ENCODE results near the gene RBM6.
A peak's percentile ranks its signal among the peaks of the same experiment; 100 is the strongest.
"Not testable (repeated sequence)": the region's sequence is repeated elsewhere in the genome, so short reads cannot be mapped to it uniquely, and the experiment has no call there.

Gene RBM6

GRCh38 chr3:49912881-49913281 is 27.1 kb upstream of the RBM6 start:
- H3K9me3 ChIP-seq = no peaks in the 10 kb centered on the region
- peaks cover 6 to 7% of the 10 kb centered on the region in 2 experiments for H3K4me1 ChIP-seq (ENCODE audit: control insufficient read depth in 1 of 2, insufficient read depth in 1 of 2, low read depth in 1 of 2, low read length in 1 of 2)
- peaks cover 25% of the 10 kb centered on the region for H3K36me3 ChIP-seq
- H3K27ac ChIP-seq = no peak overlapping the region
- no peak overlapping the region for H3K4me3 ChIP-seq (ENCODE audit: low read depth in 1 of 2, low read length in 1 of 2)
- H3K27me3 ChIP-seq = no peaks in the 10 kb centered on the region
- no peak for TF ChIP-seq CTCF (IDR thresholded peaks at IDR 0.05)

GRCh38 chr3:49914906-49915305 is 25.0 kb upstream of the RBM6 start:
- Histone ChIP-seq H3K4me3 (ENCODE audit: low read depth in 1 of 2, low read length in 1 of 2) (no peak overlapping the region), H3K36me3 (peaks cover 12% of the 10 kb centered on the region), H3K4me1 (ENCODE audit: control insufficient read depth in 1 of 2, insufficient read depth in 1 of 2, low read depth in 1 of 2, low read length in 1 of 2) (peaks cover 20 to 21% of the 10 kb centered on the region in 2 experiments), H3K9me3 (no peaks in the 10 kb centered on the region), H3K27ac (no peak overlapping the region), H3K27me3 (no peaks in the 10 kb centered on the region)
- TF ChIP-seq CTCF (IDR thresholded peaks at IDR 0.05) = no peak

DNA sequence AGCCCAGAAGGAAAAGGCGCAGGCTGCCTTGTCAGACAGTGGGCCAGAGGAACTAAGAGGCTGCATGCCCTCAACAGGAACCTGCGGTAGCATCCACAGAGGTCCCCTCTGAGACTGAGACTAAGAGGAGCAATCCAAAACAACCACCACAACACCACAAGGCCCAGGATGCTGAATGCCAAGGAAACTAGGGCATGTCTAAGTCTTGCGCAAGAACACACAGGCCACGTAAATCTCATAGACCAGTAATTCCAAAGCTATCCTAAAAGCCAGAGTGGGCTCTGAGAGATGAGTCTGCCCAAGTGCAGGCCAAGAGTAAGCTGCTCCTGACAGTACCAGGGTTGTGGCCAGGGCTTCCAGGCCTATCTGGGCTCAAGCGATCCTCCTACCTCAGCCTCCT is 23.3 kb upstream of the RBM6 start:
- no peaks in the 10 kb centered on the region for H3K36me3 ChIP-seq
- H3K4me3 ChIP-seq (ENCODE audit: low read depth in 1 of 2, low read length in 1 of 2) = no peak overlapping the region
- TF ChIP-seq CTCF (IDR thresholded peaks at IDR 0.05) = no peak
- peaks cover 20 to 21% of the 10 kb centered on the region in 2 experiments for H3K4me1 ChIP-seq (ENCODE audit: control insufficient read depth in 1 of 2, insufficient read depth in 1 of 2, low read depth in 1 of 2, low read length in 1 of 2)
- H3K9me3 ChIP-seq = no peaks in the 10 kb centered on the region
- H3K27me3 ChIP-seq = no peaks in the 10 kb centered on the region
- H3K27ac ChIP-seq = peak overlapping the region; percentile 86

- H3K27me3 ChIP-seq, H3K9me3 ChIP-seq, H3K36me3 ChIP-seq: not testable (repeated sequence)
- peak overlapping the region; percentile 6 to 43 for H3K4me3 ChIP-seq (ENCODE audit: low read depth in 1 of 2, low read length in 1 of 2)
- peak overlapping the region; percentile 86 for H3K27ac ChIP-seq
- H3K4me1 ChIP-seq (ENCODE audit: control insufficient read depth in 1 of 2, insufficient read depth in 1 of 2, low read depth in 1 of 2, low read length in 1 of 2) = peaks cover 20 to 21% of the 10 kb centered on the region in 2 experiments
These were observed 22.0 kb upstream of the RBM6 start for GRCh38 chr3:49917806-49918590.

DNA sequence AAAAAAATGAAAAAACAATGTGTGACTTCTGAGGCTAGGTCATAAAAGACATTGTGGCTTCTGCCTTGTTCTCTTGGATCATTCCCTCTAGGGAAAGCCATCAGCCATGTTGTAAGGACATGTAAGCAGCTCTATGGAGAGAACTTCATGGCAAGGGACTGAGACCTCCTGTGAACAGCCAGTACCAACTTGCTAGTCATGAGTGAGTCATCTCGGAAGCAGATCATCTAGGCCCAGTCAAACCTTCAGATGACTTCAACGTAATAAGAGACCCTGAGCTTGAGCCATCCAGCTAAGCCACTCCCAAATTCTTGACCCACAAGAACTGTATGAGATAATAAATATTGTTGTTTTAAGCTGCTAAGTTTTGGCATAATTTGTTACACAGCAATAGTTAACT is 15.3 kb upstream of the RBM6 start:
- no peak for TF ChIP-seq CTCF (IDR thresholded peaks at IDR 0.05)
- Histone ChIP-seq H3K9me3 (no peaks in the 10 kb centered on the region), H3K36me3 (no peaks in the 10 kb centered on the region), H3K4me3 (ENCODE audit: low read depth in 1 of 2, low read length in 1 of 2) (no peak overlapping the region), H3K27ac (no peak overlapping the region), H3K27me3 (no peaks in the 10 kb centered on the region), H3K4me1 (ENCODE audit: control insufficient read depth in 1 of 2, insufficient read depth in 1 of 2, low read depth in 1 of 2, low read length in 1 of 2) (peaks cover 12 to 17% of the 10 kb centered on the region in 2 experiments)

GRCh38 chr3:49925485-49925884 is 14.5 kb upstream of the RBM6 start:
- no peak overlapping the region for H3K27ac ChIP-seq
- H3K4me3 ChIP-seq (ENCODE audit: low read depth in 1 of 2, low read length in 1 of 2) = no peak overlapping the region
- peaks cover 19 to 21% of the 10 kb centered on the region in 2 experiments for H3K4me1 ChIP-seq (ENCODE audit: control insufficient read depth in 1 of 2, insufficient read depth in 1 of 2, low read depth in 1 of 2, low read length in 1 of 2)
- no peaks in the 10 kb centered on the region for H3K36me3 ChIP-seq
- H3K9me3 ChIP-seq = no peaks in the 10 kb centered on the region
- H3K27me3 ChIP-seq = no peaks in the 10 kb centered on the region
- TF ChIP-seq CTCF (IDR thresholded peaks at IDR 0.05) = no peak
